ENCODE data around the gene HOXD3. TPM values are rescaled to one million over a fixed set of nuclear protein-coding genes. Genes with fewer than 3 reads are reported as not detected.

Gene HOXD3
- total RNA-seq, 1 experiment from 2014 or later: not detected

- no peak for TF ChIP-seq CDX4 (CRISPR knock-in tag; IDR thresholded peaks at IDR 0.05; ENCODE audit: borderline replicate concordance)
- TF ChIP-seq ELF4 (CRISPR knock-in tag; IDR thresholded peaks at IDR 0.05; ENCODE audit: low read depth): no peak
- TF ChIP-seq PRDM15 (CRISPR knock-in tag; IDR thresholded peaks at IDR 0.05): no peak
- no peak for TF ChIP-seq HMGA2 (CRISPR knock-in tag; IDR thresholded peaks at IDR 0.05)
- TF ChIP-seq E2F5 (CRISPR knock-in tag; IDR thresholded peaks at IDR 0.05): 0 out of 2 replicates have a peak, but pooled peaks have one; percentile 18
- no peak for TF ChIP-seq CREM (CRISPR knock-in tag; IDR thresholded peaks at IDR 0.05)
- peak; percentile 70 for TF ChIP-seq NFYB (CRISPR knock-in tag; conservative IDR thresholded peaks at IDR 0.05; ENCODE audit: low read depth)
- TF ChIP-seq E2F4 (CRISPR knock-in tag; IDR thresholded peaks at IDR 0.05; ENCODE audit: borderline replicate concordance, low read depth): no peak
- TF ChIP-seq E2F1 (CRISPR knock-in tag; IDR thresholded peaks at IDR 0.05): no peak
- no peak for TF ChIP-seq ATF6 (CRISPR knock-in tag; IDR thresholded peaks at IDR 0.05)
- peak; percentile 72; the same call in 1 of the 2 replicates for TF ChIP-seq ZNF138 (CRISPR knock-in tag; conservative IDR thresholded peaks at IDR 0.05)
- no peak for TF ChIP-seq AR (CRISPR knock-in tag; IDR thresholded peaks at IDR 0.05)
- TF ChIP-seq JUN (CRISPR knock-in tag; IDR thresholded peaks at IDR 0.05): 0 out of 2 replicates have a peak, but pooled peaks have one; percentile 44
- TF ChIP-seq KAT7 (CRISPR knock-in tag; IDR thresholded peaks at IDR 0.05; ENCODE audit: borderline replicate concordance): no peak
- TF ChIP-seq ZNF416 (CRISPR knock-in tag; IDR thresholded peaks at IDR 0.05): no peak
- peak; percentile 92 for TF ChIP-seq USF1 (CRISPR knock-in tag; IDR thresholded peaks at IDR 0.05)
- no peak for TF ChIP-seq GRHL2 (CRISPR knock-in tag; IDR thresholded peaks at IDR 0.05; ENCODE audit: insufficient replicate concordance, severe bottlenecking)
- TF ChIP-seq USF2 (CRISPR knock-in tag; IDR thresholded peaks at IDR 0.05): peak; percentile 97
- no peak for TF ChIP-seq ZNF232 (CRISPR knock-in tag; IDR thresholded peaks at IDR 0.05)
- TF ChIP-seq MAX (CRISPR knock-in tag; IDR thresholded peaks at IDR 0.05): peak; percentile 73; the same call in 1 of the 2 replicates
- no peak for TF ChIP-seq MLX (CRISPR knock-in tag; IDR thresholded peaks at IDR 0.05)
- TF ChIP-seq NFATC4 (CRISPR knock-in tag; IDR thresholded peaks at IDR 0.05): no peak
Measured at GRCh38 chr2:176187899-176188773, 31.0 kb downstream of the HOXD3 start, which contains the start of gene HOXD1 (continued).

Data from WTC11 (cell line).